ENCODE measurements around the gene DDX54. TPM values are rescaled to one million over a fixed set of nuclear protein-coding genes. Genes with fewer than 3 reads are reported as not detected.

The DDX54 gene
- total and polyA plus RNA-seq, 12 donors = 27.9 to 109 (median 70.0) TPM

GRCh38 chr12:113152196-113152834 lies 33.0 kb downstream of the DDX54 start:
- no peak for DNase-seq
- Histone ChIP-seq H3K4me1 (replicated peaks in 1 of 2) (peaks cover 6 to 13% of the 10 kb centered on the region in 2 donors), H3K27me3 (no peaks in the 10 kb centered on the region), H3K9me3 (replicated peaks in 1 of 3) (no peaks in the 10 kb centered on the region), H3K27ac (no peak overlapping the region), H3K4me3 (peak overlapping the region in 1 of 4 donors; percentile 54), H3K36me3 (replicated peaks in 1 of 2) (no peaks in the 10 kb centered on the region)
- TF ChIP-seq CTCF (IDR thresholded peaks at IDR 0.05) (no peak), POLR2A (IDR thresholded peaks at IDR 0.05) (no peak)
- intact Hi-C loops (cut with DNase I) = loop anchor here in 1 of 2 donors (5.0 kb wide), 1 partner anchor 100 kb away; no protein-coding TSS in a partner anchor
- 32 to 44% (median 37%) methylated on average over 5 to 9 of the region's 9 CpGs for WGBS, 4 donors

- no peaks in the 10 kb centered on the region for H3K27me3 ChIP-seq
- H3K4me1 ChIP-seq (replicated peaks in 1 of 2) = peaks cover 6 to 13% of the 10 kb centered on the region in 2 donors
- no peak overlapping the region for H3K4me3 ChIP-seq
- WGBS, 4 donors = 88 to 98% (median 94%) methylated on average over 3 of the region's 3 CpGs
- H3K36me3 ChIP-seq (replicated peaks in 1 of 2) = no peaks in the 10 kb centered on the region
- no peak for DNase-seq
- no peak for TF ChIP-seq CTCF (IDR thresholded peaks at IDR 0.05)
- TF ChIP-seq POLR2A (IDR thresholded peaks at IDR 0.05) = no peak
- H3K27ac ChIP-seq = no peak overlapping the region
- intact Hi-C loops (cut with DNase I) = loop anchor here in 1 of 2 donors (5.0 kb wide), 1 partner anchor 99 kb away; no protein-coding TSS in a partner anchor
- no peaks in the 10 kb centered on the region for H3K9me3 ChIP-seq (replicated peaks in 1 of 3)
These were observed 33.6 kb downstream of the DDX54 start for GRCh38 chr12:113151655-113152054.

- WGBS, 4 donors = 47 to 78% (median 61%) methylated on average over 11 to 22 of the region's 22 CpGs
- DNase-seq = peak in 4 of 7 donors; percentile 35 to 63 (median 58)
- peaks cover 6 to 12% of the 10 kb centered on the region in 2 donors for H3K4me1 ChIP-seq (replicated peaks in 1 of 2)
- no peaks in the 10 kb centered on the region for H3K9me3 ChIP-seq (replicated peaks in 1 of 3)
- intact Hi-C loops (cut with DNase I) = loop anchor here in 1 of 2 donors (5.0 kb wide), 1 partner anchor 97 kb away; no protein-coding TSS in a partner anchor
- TF ChIP-seq POLR2A (IDR thresholded peaks at IDR 0.05) (no peak), CTCF (IDR thresholded peaks at IDR 0.05) (no peak)
- H3K27me3 ChIP-seq = no peaks in the 10 kb centered on the region
- no peak within 1 kb of the TSS for H3K4me3 ChIP-seq
- H3K36me3 ChIP-seq (replicated peaks in 1 of 2) = no peaks in the 10 kb centered on the region
- H3K27ac ChIP-seq = no peak within 1 kb of the TSS
These were observed 35.7 kb downstream of the DDX54 start, which contains the start of gene CFAP73 for GRCh38 chr12:113149361-113150150. TSS of gene CFAP73 (plus strand) at chr12:113149724. CDS start at chr12:113149858, 134 bp downstream.

- no peak for TF ChIP-seq POLR2A (IDR thresholded peaks at IDR 0.05)
- TF ChIP-seq CTCF (IDR thresholded peaks at IDR 0.05) = no peak
- intact Hi-C loops (cut with DNase I) = no loop called here
- peaks cover 8 to 15% of the 10 kb centered on the region in 2 donors for H3K4me1 ChIP-seq (replicated peaks in 1 of 2)
- H3K9me3 ChIP-seq (replicated peaks in 1 of 3) = no peaks in the 10 kb centered on the region
- no peak overlapping the region for H3K4me3 ChIP-seq
- no peak overlapping the region for H3K27ac ChIP-seq
- no peaks in the 10 kb centered on the region for H3K36me3 ChIP-seq (replicated peaks in 1 of 2)
- H3K27me3 ChIP-seq = no peaks in the 10 kb centered on the region
- 82 to 100% (median 93%) methylated on average over 1 to 2 of the region's 2 CpGs for WGBS, 4 donors
- DNase-seq = no peak
These were observed 38.3 kb downstream of the DDX54 start for GRCh38 chr12:113146999-113147398.

Measured in adrenal gland (tissue), 12 donors.